HuH-7.5 (cell line): ENCODE results near the gene ROBO1.
A peak's percentile ranks its signal among the peaks of the same experiment; 100 is the strongest.

ENCODE experiments used
- DNase-seq: peaks from one replicate; pipeline ENCODE4 v3.0.0; 2011; ENCODE audit warnings: low spot score

The ROBO1 gene

GRCh38 chr3:78613421-78613879 lies 1154.3 kb downstream of the ROBO1 start:
- DNase-seq, result no peak

- DNase-seq, result no peak
Observed at GRCh38 chr3:78611278-78611677, 1156.5 kb downstream of the ROBO1 start.

DNA sequence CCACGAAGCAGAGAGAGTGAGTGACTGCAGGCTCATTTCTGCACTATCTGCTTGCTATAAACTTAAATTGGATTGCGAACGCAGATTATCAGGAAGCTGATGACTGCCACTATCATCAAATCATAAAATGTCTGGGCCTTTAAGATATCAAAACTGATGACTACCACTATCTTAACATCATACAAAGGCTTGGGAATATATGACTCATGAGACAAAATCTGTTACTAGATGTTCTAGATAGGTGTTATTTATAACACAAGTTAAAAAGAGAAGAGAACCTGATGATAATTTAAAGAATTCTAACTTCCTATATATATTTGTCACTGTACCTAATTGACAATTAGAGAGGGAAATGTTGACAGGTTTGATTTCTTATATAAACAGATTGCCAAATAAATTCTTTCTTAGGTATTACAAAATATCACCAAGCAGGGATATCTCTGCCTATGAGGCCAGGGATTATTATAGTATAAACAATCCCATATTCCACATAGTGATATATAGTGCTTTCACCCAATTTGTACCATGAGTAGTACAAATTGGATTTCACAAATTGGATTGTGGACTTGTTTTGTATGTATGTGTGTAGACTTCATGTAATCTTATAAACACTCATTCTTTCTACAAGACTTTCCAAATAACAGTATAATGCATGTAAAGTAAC lies 1157.2 kb downstream of the ROBO1 start:
- no peak for DNase-seq

DNA sequence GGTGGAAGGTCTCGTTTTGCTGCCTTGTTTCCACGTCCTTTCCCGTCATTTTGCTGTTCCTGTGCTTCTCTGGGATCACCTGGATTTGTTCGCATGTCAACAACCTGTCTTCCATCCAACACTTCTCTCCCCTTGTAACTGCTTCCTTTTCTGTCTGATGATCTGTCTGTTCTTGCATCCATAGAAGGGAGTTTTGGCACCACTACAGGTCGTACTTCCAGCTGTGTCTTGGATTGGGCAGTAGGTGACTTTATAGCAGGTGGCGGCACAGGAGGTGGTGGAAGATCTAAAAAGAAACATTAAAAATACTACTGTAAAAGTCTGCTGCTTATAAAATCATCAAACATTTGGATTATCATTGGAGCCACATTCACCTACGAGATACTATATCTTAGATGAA lies 1161.0 kb downstream of the ROBO1 start:
- DNase-seq, result no peak

- no peak for DNase-seq
Observed at GRCh38 chr3:78605178-78605577, 1162.6 kb downstream of the ROBO1 start.

- DNase-seq, result no peak
Observed at GRCh38 chr3:78604341-78604740, 1163.5 kb downstream of the ROBO1 start.

- no peak for DNase-seq
Observed at GRCh38 chr3:78601249-78601648, 1166.5 kb downstream of the ROBO1 start.

DNA sequence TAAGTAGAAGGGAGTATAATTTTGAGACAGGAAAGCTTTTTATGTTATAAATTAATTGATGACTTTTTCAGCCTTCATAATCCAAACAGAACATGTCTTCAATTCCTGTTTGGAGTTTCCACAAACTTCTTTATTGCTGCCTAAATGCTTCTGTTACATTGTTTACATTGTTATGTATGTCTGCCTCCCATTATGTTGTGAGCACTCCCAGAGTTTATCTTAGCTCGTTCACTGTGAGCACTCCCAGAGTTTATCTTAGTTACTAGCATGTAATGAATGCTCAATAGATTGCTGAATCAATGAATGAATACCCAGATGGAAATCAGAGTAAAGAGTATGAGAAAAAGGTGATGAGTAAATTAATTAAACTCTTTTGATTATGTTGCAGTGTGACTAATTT lies 1178.0 kb downstream of the ROBO1 start:
- peak; percentile 2 for DNase-seq

GRCh38 chr3:78588906-78589621 lies 1178.7 kb downstream of the ROBO1 start:
- DNase-seq, result no peak

- DNase-seq, result no peak
Observed at GRCh38 chr3:78580681-78581080, 1187.1 kb downstream of the ROBO1 start.

DNA sequence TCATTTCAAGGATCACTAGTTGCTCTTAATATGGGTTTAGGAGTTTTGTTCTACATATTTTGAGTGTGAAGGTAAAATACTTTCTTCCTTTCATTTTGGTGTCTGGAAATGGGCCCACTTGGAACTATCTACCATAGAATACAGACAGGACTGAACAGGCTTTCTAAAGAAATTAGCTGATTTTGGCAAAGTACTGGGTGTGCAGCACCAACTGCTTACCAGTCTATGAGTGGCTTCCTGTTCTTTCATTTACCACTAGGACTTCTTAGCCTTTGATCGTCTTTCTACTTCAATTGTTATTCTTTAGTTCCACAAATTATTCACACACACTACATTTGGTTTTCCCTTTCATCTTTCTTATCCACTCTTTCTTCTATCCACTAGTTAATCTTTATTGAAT lies 1196.3 kb downstream of the ROBO1 start:
- DNase-seq, result no peak

DNA sequence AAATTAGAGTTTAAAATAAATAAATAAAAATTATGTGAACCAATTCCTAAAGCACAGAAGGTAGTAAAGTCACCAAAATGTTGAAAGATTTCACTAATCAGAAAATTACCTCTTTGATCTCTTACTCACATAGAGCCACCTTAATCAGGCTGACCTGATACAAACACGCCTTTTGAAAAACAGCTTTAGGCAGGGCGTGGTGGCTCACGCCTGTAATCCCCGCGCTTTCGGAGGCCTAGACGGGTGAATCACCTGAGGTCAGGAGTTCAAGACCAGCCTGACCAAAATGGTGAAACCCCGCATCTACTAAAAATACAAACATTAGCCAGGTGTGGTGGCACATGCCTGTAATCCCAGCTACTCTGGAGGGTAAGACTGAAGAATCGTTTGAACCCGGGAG lies 1197.3 kb downstream of the ROBO1 start:
- DNase-seq, result no peak

GRCh38 chr3:78569804-78570203 lies 1198.0 kb downstream of the ROBO1 start:
- DNase-seq, result no peak

GRCh38 chr3:78565712-78566111 lies 1202.1 kb downstream of the ROBO1 start:
- DNase-seq, result no peak

DNA sequence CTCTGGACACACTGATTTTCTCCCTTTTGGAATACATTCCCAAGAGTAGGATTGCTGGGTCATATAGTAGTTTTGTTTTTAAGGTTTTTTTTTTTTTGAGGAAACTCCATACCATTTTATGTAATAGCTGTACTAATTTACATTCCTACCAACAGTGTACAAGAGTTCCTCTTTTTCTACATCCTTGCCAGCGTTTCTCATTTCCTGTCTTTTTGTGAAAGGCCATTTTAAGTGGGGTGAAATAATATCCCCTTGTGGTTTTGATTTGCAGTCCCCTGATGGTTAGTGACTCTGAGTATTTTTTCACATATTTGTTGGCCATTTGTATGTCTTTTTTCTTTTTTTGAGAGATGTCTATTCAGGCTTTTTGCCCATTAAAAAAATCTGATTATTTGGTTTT lies 1205.5 kb downstream of the ROBO1 start:
- no peak for DNase-seq
